HFF-Myc (cell line): ENCODE measurements around the gene PI4K2B.
"Not testable (repeated sequence)": the region's sequence is repeated elsewhere in the genome, so short reads cannot be mapped to it uniquely, and the experiment has no call there.

Source experiments
- DNase-seq: peaks from one replicate; pipeline ENCODE4 v3.0.0-alpha.2; 2011; ENCODE audit warnings: low read depth; ENCODE audit errors: extremely low read depth
- H3K4me3 ChIP-seq: replicated peaks from 2 replicates; pipeline ENCODE4 v1.5.1; 2011; ENCODE audit warnings: low read depth, mild to moderate bottlenecking, control low read depth, low read length
- TF ChIP-seq, protein P1 (sequence below): IDR thresholded peaks from 2 replicates; pipeline ENCODE4 v1.5.1; 2012; ENCODE audit warnings: mild to moderate bottlenecking, low read depth, low read length, control low read depth; ENCODE audit errors: missing control alignments

The PI4K2B gene

GRCh38 chr4:25313201-25313895 lies 79.5 kb downstream of the PI4K2B start:
- DNase-seq, result no peak
- peak overlapping the region; percentile 97 for H3K4me3 ChIP-seq
- TF ChIP-seq, protein P1, sequence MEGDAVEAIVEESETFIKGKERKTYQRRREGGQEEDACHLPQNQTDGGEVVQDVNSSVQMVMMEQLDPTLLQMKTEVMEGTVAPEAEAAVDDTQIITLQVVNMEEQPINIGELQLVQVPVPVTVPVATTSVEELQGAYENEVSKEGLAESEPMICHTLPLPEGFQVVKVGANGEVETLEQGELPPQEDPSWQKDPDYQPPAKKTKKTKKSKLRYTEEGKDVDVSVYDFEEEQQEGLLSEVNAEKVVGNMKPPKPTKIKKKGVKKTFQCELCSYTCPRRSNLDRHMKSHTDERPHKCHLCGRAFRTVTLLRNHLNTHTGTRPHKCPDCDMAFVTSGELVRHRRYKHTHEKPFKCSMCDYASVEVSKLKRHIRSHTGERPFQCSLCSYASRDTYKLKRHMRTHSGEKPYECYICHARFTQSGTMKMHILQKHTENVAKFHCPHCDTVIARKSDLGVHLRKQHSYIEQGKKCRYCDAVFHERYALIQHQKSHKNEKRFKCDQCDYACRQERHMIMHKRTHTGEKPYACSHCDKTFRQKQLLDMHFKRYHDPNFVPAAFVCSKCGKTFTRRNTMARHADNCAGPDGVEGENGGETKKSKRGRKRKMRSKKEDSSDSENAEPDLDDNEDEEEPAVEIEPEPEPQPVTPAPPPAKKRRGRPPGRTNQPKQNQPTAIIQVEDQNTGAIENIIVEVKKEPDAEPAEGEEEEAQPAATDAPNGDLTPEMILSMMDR, result no peak

DNA sequence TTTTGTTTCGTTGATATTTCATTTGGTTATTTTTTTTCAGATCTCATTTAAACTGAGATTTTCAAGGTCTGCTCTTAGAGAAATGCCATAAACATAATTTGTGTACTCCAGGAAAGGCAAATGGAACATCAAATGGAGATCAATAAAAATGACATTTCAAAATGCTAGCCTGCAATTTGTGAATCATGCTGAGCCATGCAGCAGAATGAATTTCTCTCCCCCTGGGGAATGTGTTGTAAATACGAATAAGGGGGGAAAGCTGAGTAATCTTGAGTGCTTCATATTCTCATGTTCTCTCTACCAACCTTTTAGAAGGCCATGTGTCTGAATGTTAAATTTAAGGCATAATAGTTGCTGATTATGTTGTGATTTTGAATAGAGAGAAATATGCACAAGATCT lies 86.5 kb downstream of the PI4K2B start:
- no peak for DNase-seq
- H3K4me3 ChIP-seq, result no peak overlapping the region

GRCh38 chr4:25320773-25321172 lies 86.9 kb downstream of the PI4K2B start:
- TF ChIP-seq, protein P1, result no peak
- DNase-seq, result peak; percentile 35
- no peak overlapping the region for H3K4me3 ChIP-seq

More for the DNA sequence above, 86.5 kb downstream of the PI4K2B start:
- TF ChIP-seq, protein P1, result no peak

DNA sequence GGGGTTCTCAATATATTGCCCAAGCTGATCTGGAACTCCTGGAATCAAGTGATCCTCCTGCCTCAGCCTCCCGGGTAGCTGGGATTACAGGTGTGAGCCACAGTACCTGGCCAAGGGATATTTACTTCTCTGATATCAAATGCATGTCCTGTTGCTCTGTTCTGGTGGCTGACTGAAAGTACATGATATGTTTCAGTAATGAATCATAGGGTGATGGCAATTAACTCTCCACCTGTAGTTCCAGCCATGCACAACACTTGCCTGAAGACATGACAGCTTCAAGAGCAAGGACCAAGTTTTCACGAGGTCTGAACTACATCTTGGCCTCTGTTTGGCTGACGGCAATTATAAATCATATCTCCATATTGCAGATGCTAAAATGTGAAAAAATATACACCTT lies 87.9 kb downstream of the PI4K2B start:
- DNase-seq, result no peak
- TF ChIP-seq, protein P1, result no peak
- H3K4me3 ChIP-seq, result no peak overlapping the region

- DNase-seq, H3K4me3 ChIP-seq: not testable (repeated sequence)
These were observed 94.6 kb downstream of the PI4K2B start for GRCh38 chr4:25328463-25328862.
